HepG2 (cell line): ENCODE data around the gene KCNK17. TPM values are rescaled to one million over a fixed set of nuclear protein-coding genes. Genes with fewer than 3 reads are reported as not detected.

ENCODE experiments used
- BCL6 ChIP-seq: IDR thresholded peaks from 2 replicates; pipeline ENCODE4 v1.6.1; 2016; ENCODE audit warnings: missing genetic modification reagents, missing compliant biosample characterization
- CC2D1A ChIP-seq: sonication (generic); formaldehyde crosslinking; IDR thresholded peaks from 2 replicates; pipeline ENCODE4 v1.8.1; 2023; ENCODE audit warnings: mild to moderate bottlenecking, missing genetic modification reagents
- KAT2B ChIP-seq: fragments of 150-350 bp; IDR thresholded peaks from 2 replicates; pipeline ENCODE4 v1.6.1; 2014; ENCODE audit warnings: low read depth, low read length, borderline replicate concordance
- MEF2D ChIP-seq: sonication (generic); formaldehyde crosslinking; IDR thresholded peaks from 2 replicates; pipeline ENCODE4 v1.5.1; 2020; ENCODE audit warnings: mild to moderate bottlenecking, missing genetic modification reagents
- NFIB ChIP-seq: sonication (generic); formaldehyde crosslinking; IDR thresholded peaks from 2 replicates; pipeline ENCODE4 v1.9.0; 2021; ENCODE audit warnings: missing genetic modification reagents, mild to moderate bottlenecking, borderline replicate concordance
- SP5 ChIP-seq: IDR thresholded peaks from 2 replicates; pipeline ENCODE4 v1.6.1; 2016; ENCODE audit warnings: low read depth, borderline replicate concordance
- TOE1 ChIP-seq: sonication (generic); formaldehyde crosslinking; IDR thresholded peaks from 2 replicates; pipeline ENCODE4 v1.4.0; 2020; ENCODE audit warnings: mild to moderate bottlenecking, missing genetic modification reagents
- WIZ ChIP-seq: sonication (generic); formaldehyde crosslinking; IDR thresholded peaks from 2 replicates; pipeline ENCODE4 v1.5.1; 2020; ENCODE audit warnings: mild to moderate bottlenecking, missing genetic modification reagents
- ZNF768 ChIP-seq: sonication (generic); formaldehyde crosslinking; IDR thresholded peaks from 2 replicates; pipeline ENCODE4 v1.4.0; 2020; ENCODE audit warnings: missing genetic modification reagents
- ZNF841 ChIP-seq: sonication (generic); formaldehyde crosslinking; IDR thresholded peaks from 2 replicates; pipeline ENCODE4 v1.8.1; 2023; ENCODE audit warnings: missing genetic modification reagents, borderline replicate concordance
- ZSCAN29 ChIP-seq: sonication (generic); formaldehyde crosslinking; conservative IDR thresholded peaks from 2 replicates; pipeline ENCODE4 v1.4.0; 2020; ENCODE audit warnings: mild to moderate bottlenecking, missing genetic modification reagents
- polyA plus RNA-seq, 8 experiments: library from polyadenylated mRNA; depleted of rRNA in 3 of 8; stranded (reverse) in 7 of 8; unstranded in 1 of 8; fragments of >200 nt; fragmentation: Illumina TruSeq in 4 of 8; extraction: Trizol in 4 of 8; gene quantifications; 2 replicates each; pipeline versions ENCODE4 v1.2.1 to v1.2.3, GENCODE V29; 2011 to 2016; ENCODE audit warnings: low read depth in 4 of 8, missing spikeins in 1 of 8, mixed read lengths in 1 of 8; ENCODE audit not compliant: insufficient read depth in 1 of 8
- total RNA-seq, 5 experiments: library from RNA; depleted of rRNA; stranded (reverse); fragments of >200 nt; fragmentation: Illumina TruSeq; extraction: Trizol; gene quantifications; 2 replicates each; pipeline ENCODE4 v1.2.3, GENCODE V29; 2016; ENCODE audit warnings: low read depth in 1 of 5
- TF ChIP-seq, protein P1 (sequence below): sonication (generic); formaldehyde crosslinking; IDR thresholded peaks from 2 replicates; pipeline ENCODE4 v1.9.0; 2021; ENCODE audit warnings: missing genetic modification reagents, mild to moderate bottlenecking, borderline replicate concordance
- TF ChIP-seq, protein P2 (sequence below): sonication (generic); formaldehyde crosslinking; IDR thresholded peaks from 2 replicates; pipeline ENCODE4 v1.4.0; 2020; ENCODE audit warnings: missing genetic modification reagents, mild to moderate bottlenecking, borderline replicate concordance
- TF ChIP-seq, protein P3 (sequence below): sonication (generic); formaldehyde crosslinking; IDR thresholded peaks from 2 replicates; pipeline ENCODE4 v1.9.0; 2021; ENCODE audit warnings: missing genetic modification reagents, mild to moderate bottlenecking, borderline replicate concordance
- TF ChIP-seq, protein P4 (sequence below): sonication (generic); formaldehyde crosslinking; IDR thresholded peaks from 2 replicates; pipeline ENCODE4 v1.4.0; 2020; ENCODE audit warnings: missing genetic modification reagents
- TF ChIP-seq, protein P5 (sequence below), 2 experiments: fragments of 450-650 bp in 1 of 2; sonication (generic) in 1 of 2; formaldehyde crosslinking; IDR thresholded peaks; 2 replicates each; pipeline versions ENCODE4 v1.5.0 to v1.8.0; 2020 to 2022; ENCODE audit warnings: mild to moderate bottlenecking in 1 of 2, missing genetic modification reagents in 1 of 2
- TF ChIP-seq, protein P6 (sequence below): sonication (generic); formaldehyde crosslinking; IDR thresholded peaks from 2 replicates; pipeline ENCODE4 v1.5.0; 2020; ENCODE audit warnings: mild to moderate bottlenecking, missing genetic modification reagents
- TF ChIP-seq, protein P7 (sequence below): sonication (generic); formaldehyde crosslinking; IDR thresholded peaks from 2 replicates; pipeline ENCODE4 v1.4.0; 2020; ENCODE audit warnings: mild to moderate bottlenecking, missing genetic modification reagents

KCNK17 gene
- total and polyA plus RNA-seq, 2 of the 13 experiments (the other 11 are each of a cell fraction or from before 2014, with no cell fraction given), result not detected

DNA sequence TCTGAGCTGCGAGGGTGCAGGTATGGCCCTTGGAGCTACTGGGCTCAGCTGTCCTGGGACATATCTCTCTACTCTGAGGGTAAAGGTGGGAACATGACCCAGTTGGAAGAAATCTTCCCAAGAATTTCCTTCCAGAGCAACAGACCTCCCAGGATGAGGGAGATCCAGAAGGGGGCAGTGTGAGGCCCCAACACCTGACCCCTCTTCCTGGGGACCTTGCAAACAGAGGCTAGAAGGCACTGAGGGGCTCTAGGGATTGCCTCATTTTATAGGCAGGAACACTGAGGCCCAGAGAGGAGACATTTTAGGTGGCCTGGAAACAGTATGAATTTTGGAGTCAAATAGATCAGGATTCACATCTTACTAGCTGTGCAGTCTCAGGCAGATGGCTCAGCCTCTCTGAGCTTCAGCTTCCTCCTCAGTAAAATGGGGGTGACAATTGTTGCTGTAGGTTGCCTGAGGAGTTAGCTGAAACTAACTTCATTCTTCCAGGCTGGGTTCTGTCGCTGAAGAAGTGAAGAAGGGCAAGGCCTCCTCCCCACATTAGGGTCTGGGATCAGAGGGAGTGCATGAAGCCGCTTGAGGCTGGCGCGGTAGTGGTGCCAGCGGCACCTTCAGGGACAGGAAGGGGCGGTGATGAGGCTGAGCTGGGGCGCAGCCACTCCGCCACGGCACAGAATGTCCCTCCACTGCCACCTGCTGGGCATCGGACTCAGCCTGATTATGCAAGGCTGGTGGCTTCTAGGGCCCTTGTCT, 11.4 kb downstream of the KCNK17 start (continued):
- TF ChIP-seq, protein P1, sequence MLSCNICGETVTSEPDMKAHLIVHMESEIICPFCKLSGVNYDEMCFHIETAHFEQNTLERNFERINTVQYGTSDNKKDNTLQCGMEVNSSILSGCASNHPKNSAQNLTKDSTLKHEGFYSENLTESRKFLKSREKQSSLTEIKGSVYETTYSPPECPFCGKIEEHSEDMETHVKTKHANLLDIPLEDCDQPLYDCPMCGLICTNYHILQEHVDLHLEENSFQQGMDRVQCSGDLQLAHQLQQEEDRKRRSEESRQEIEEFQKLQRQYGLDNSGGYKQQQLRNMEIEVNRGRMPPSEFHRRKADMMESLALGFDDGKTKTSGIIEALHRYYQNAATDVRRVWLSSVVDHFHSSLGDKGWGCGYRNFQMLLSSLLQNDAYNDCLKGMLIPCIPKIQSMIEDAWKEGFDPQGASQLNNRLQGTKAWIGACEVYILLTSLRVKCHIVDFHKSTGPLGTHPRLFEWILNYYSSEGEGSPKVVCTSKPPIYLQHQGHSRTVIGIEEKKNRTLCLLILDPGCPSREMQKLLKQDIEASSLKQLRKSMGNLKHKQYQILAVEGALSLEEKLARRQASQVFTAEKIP, result no peak
- TF ChIP-seq CC2D1A (CRISPR knock-in tag) (no peak), SP5 (CRISPR knock-in tag) (no peak), TOE1 (CRISPR knock-in tag) (no peak), ZNF768 (CRISPR knock-in tag) (peak; percentile 87), NFIB (CRISPR knock-in tag) (no peak), KAT2B (no peak), ZSCAN29 (CRISPR knock-in tag) (no peak), WIZ (CRISPR knock-in tag) (no peak), ZNF841 (CRISPR knock-in tag) (no peak), BCL6 (CRISPR knock-in tag) (no peak), MEF2D (CRISPR knock-in tag) (0 out of 2 replicates have a peak, but pooled peaks have one; percentile 29)
- TF ChIP-seq, protein P2, sequence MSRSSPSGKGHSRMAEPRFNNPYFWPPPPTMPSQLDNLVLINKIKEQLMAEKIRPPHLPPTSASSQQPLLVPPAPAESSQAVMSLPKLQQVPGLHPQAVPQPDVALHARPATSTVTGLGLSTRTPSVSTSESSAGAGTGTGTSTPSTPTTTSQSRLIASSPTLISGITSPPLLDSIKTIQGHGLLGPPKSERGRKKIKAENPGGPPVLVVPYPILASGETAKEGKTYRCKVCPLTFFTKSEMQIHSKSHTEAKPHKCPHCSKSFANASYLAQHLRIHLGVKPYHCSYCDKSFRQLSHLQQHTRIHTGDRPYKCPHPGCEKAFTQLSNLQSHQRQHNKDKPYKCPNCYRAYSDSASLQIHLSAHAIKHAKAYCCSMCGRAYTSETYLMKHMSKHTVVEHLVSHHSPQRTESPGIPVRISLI (CRISPR knock-in tag), result no peak
- TF ChIP-seq, protein P3, sequence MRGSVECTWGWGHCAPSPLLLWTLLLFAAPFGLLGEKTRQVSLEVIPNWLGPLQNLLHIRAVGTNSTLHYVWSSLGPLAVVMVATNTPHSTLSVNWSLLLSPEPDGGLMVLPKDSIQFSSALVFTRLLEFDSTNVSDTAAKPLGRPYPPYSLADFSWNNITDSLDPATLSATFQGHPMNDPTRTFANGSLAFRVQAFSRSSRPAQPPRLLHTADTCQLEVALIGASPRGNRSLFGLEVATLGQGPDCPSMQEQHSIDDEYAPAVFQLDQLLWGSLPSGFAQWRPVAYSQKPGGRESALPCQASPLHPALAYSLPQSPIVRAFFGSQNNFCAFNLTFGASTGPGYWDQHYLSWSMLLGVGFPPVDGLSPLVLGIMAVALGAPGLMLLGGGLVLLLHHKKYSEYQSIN (CRISPR knock-in tag), result no peak
- TF ChIP-seq, protein P4, sequence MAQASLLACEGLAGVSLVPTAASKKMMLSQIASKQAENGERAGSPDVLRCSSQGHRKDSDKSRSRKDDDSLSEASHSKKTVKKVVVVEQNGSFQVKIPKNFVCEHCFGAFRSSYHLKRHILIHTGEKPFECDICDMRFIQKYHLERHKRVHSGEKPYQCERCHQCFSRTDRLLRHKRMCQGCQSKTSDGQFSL (CRISPR knock-in tag), result no peak
- TF ChIP-seq, protein P5, sequence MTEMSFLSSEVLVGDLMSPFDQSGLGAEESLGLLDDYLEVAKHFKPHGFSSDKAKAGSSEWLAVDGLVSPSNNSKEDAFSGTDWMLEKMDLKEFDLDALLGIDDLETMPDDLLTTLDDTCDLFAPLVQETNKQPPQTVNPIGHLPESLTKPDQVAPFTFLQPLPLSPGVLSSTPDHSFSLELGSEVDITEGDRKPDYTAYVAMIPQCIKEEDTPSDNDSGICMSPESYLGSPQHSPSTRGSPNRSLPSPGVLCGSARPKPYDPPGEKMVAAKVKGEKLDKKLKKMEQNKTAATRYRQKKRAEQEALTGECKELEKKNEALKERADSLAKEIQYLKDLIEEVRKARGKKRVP (CRISPR knock-in tag; IDR thresholded peaks at IDR 0.05), result no peak
- TF ChIP-seq, protein P6, sequence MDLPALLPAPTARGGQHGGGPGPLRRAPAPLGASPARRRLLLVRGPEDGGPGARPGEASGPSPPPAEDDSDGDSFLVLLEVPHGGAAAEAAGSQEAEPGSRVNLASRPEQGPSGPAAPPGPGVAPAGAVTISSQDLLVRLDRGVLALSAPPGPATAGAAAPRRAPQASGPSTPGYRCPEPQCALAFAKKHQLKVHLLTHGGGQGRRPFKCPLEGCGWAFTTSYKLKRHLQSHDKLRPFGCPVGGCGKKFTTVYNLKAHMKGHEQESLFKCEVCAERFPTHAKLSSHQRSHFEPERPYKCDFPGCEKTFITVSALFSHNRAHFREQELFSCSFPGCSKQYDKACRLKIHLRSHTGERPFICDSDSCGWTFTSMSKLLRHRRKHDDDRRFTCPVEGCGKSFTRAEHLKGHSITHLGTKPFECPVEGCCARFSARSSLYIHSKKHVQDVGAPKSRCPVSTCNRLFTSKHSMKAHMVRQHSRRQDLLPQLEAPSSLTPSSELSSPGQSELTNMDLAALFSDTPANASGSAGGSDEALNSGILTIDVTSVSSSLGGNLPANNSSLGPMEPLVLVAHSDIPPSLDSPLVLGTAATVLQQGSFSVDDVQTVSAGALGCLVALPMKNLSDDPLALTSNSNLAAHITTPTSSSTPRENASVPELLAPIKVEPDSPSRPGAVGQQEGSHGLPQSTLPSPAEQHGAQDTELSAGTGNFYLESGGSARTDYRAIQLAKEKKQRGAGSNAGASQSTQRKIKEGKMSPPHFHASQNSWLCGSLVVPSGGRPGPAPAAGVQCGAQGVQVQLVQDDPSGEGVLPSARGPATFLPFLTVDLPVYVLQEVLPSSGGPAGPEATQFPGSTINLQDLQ (CRISPR knock-in tag), result no peak
- TF ChIP-seq, protein P7, sequence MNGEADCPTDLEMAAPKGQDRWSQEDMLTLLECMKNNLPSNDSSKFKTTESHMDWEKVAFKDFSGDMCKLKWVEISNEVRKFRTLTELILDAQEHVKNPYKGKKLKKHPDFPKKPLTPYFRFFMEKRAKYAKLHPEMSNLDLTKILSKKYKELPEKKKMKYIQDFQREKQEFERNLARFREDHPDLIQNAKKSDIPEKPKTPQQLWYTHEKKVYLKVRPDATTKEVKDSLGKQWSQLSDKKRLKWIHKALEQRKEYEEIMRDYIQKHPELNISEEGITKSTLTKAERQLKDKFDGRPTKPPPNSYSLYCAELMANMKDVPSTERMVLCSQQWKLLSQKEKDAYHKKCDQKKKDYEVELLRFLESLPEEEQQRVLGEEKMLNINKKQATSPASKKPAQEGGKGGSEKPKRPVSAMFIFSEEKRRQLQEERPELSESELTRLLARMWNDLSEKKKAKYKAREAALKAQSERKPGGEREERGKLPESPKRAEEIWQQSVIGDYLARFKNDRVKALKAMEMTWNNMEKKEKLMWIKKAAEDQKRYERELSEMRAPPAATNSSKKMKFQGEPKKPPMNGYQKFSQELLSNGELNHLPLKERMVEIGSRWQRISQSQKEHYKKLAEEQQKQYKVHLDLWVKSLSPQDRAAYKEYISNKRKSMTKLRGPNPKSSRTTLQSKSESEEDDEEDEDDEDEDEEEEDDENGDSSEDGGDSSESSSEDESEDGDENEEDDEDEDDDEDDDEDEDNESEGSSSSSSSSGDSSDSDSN, result peak; percentile 62; the same call in 1 of the 2 replicates
